Liver (tissue), 3 donors: Measurements from ENCODE around the gene ALCAM.

ENCODE experiments used
- CTCF ChIP-seq: fragments of 150-350 bp; IDR thresholded peaks from 2 replicates; pipeline ENCODE4 v1.5.1; 2017; ENCODE audit warnings: improper control_type of control experiment, low read depth, low read length; ENCODE audit not compliant: missing input control
- EGR1 ChIP-seq, 2 donors: IDR thresholded peaks; 2 replicates each; pipeline ENCODE4 v1.6.1; 2016 to 2018; ENCODE audit warnings: antibody characterized with exemption in 2 of 2, low read depth in 2 of 2
- FOXA1 ChIP-seq: IDR thresholded peaks from 2 replicates; pipeline ENCODE4 v1.6.1; 2016; ENCODE audit warnings: antibody characterized with exemption
- GABPA ChIP-seq, 2 donors: IDR thresholded peaks in 1 of 2; conservative IDR thresholded peaks in 1 of 2; 2 replicates each; pipeline ENCODE4 v1.6.1; 2016; ENCODE audit warnings: antibody characterized with exemption in 2 of 2, mild to moderate bottlenecking in 1 of 2, moderate library complexity in 1 of 2
- HNF4A ChIP-seq, 2 donors: conservative IDR thresholded peaks; 2 replicates each; pipeline ENCODE4 v1.6.1; 2016; ENCODE audit warnings: antibody characterized with exemption in 2 of 2, mild to moderate bottlenecking in 2 of 2
- JUND ChIP-seq, 2 donors: IDR thresholded peaks; 2 replicates each; pipeline ENCODE4 v1.6.1; 2016; ENCODE audit warnings: antibody characterized with exemption in 2 of 2
- MAX ChIP-seq: IDR thresholded peaks from 2 replicates; pipeline ENCODE4 v1.6.1; 2016; ENCODE audit warnings: antibody characterized with exemption
- RAD21 ChIP-seq, 2 donors: IDR thresholded peaks; 2 replicates each; pipeline ENCODE4 v1.6.1; 2016; ENCODE audit warnings: antibody characterized with exemption in 2 of 2, mild to moderate bottlenecking in 2 of 2
- REST ChIP-seq: IDR thresholded peaks from 2 replicates; pipeline ENCODE4 v1.6.1; 2016; ENCODE audit warnings: antibody characterized with exemption, mild to moderate bottlenecking
- RXRA ChIP-seq, 2 donors: IDR thresholded peaks; 2 replicates each; pipeline ENCODE4 v1.6.1; 2017 to 2018; ENCODE audit warnings: antibody characterized with exemption in 2 of 2, mild to moderate bottlenecking in 1 of 2
- TAF1 ChIP-seq: conservative IDR thresholded peaks from 2 replicates; pipeline ENCODE4 v1.6.1; 2016; ENCODE audit warnings: antibody characterized with exemption, mild to moderate bottlenecking
- YY1 ChIP-seq: IDR thresholded peaks from 2 replicates; pipeline ENCODE4 v1.6.1; 2016; ENCODE audit warnings: antibody characterized with exemption, mild to moderate bottlenecking
- donor health status: healthy.
- donor health status: healthy.

- TF ChIP-seq CTCF (no peak), RAD21 (IDR thresholded peaks at IDR 0.05) (no peak), MAX (no peak), REST (no peak), EGR1 (IDR thresholded peaks at IDR 0.05; ENCODE audit: low read depth in 2 of 2) (no peak), RXRA (IDR thresholded peaks at IDR 0.05) (no peak), FOXA1 (no peak), YY1 (no peak), GABPA (IDR thresholded peaks at IDR 0.05 in 1 of 2, conservative IDR thresholded peaks at IDR 0.05 in 1 of 2) (no peak), JUND (IDR thresholded peaks at IDR 0.05) (no peak), TAF1 (no peak), HNF4A (conservative IDR thresholded peaks at IDR 0.05) (no peak)
Measured at GRCh38 chr3:105527949-105528348, 161.2 kb downstream of the ALCAM start.
